ENCODE measurements around the gene TSPYL1. TPM values are rescaled to one million over a fixed set of nuclear protein-coding genes. Genes with fewer than 3 reads are reported as not detected.
"Not testable (repeated sequence)": the region's sequence is repeated elsewhere in the genome, so short reads cannot be mapped to it uniquely, and the experiment has no call there.

Gene TSPYL1
- total RNA-seq, result 134 TPM

DNA sequence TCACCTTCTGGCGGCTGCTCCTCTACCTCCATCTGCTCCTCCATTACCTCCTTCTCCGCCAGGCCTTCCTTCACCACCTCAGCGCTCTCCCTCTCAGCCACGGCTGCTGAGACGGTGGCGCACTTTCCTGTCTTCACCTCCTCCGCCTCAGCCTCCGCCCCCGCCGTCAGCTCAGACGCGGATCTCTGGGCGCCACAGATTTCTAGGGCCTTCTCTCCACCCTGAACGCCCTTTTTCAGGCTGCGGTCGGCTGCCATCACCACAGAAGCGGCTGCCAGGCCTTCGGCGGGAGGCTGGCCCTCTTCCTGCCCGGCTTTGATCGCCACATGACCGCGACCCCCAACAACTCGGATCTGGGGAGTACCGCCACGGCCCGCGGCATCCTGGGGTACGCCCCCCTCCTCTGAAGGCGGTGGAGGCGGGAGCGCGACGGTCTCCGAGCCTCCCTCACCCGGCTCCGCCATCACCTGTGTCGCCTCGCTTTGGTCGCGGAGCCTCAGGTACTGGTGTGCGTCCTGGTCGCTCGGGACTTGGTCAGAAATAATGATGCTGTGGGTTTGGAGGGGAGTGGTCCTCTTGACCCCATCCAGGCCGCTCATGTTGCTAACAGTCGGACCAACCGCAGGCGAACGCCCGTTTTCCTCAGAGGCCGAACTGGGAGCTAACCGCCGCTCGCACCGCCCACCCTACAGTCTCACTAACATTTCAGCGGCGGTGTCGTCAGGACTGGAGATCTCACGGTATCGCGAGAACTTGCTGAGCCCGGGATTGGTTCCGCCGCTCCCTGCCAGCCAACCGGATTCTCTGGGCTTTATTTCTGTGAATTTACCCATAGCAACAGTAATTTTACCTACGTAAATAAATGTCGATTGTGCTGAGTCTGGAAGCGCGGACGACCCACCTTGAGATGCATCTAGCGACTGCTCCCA, at the start of gene TSPYL1:
Gene TSPYL1, minus strand, starts transcription at position 699 of the 929 bp plus-strand sequence. Its CDS starts 100 bp downstream, at position 599.
- peak; percentile 98 for DNase-seq (ENCODE audit: low spot score)

DNA sequence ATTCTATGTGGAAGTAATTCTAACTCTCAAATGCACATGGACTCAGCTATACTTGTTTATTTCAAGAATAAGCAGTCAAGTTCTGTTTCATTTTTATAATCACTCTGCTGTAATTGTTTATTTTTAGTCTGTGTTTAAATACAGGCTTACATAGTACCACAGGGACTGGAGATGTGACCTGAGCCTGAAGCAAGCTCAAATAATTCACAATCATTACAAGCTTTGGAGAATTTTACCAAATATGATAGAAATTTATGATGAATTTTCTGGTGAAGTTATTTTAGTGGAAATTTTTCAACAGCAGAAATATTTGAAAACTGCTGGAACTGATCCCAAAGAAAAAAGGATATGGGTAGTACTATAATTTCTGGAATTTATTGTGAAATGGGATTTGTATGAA, 49.4 kb upstream of the TSPYL1 start:
- DNase-seq (ENCODE audit: low spot score), result no peak

DNA sequence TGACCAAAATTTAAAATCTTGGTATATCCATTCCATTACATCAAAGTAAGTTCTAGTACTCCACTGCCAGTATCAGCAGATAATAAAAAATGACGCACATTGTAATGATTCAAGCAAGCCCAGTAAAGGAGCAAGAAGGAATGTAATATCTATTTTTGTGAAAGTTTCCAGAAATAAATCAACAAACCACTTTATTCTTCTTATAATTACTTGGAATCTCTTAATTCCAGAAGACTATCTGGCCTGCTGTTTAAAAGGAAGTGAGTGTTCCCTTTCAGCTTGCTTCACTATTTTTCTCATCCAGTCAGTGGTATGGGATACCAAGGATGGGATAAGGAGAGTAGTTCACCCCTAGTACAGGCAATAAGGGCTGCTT, 48.8 kb upstream of the TSPYL1 start:
- DNase-seq (ENCODE audit: low spot score), result no peak

DNA sequence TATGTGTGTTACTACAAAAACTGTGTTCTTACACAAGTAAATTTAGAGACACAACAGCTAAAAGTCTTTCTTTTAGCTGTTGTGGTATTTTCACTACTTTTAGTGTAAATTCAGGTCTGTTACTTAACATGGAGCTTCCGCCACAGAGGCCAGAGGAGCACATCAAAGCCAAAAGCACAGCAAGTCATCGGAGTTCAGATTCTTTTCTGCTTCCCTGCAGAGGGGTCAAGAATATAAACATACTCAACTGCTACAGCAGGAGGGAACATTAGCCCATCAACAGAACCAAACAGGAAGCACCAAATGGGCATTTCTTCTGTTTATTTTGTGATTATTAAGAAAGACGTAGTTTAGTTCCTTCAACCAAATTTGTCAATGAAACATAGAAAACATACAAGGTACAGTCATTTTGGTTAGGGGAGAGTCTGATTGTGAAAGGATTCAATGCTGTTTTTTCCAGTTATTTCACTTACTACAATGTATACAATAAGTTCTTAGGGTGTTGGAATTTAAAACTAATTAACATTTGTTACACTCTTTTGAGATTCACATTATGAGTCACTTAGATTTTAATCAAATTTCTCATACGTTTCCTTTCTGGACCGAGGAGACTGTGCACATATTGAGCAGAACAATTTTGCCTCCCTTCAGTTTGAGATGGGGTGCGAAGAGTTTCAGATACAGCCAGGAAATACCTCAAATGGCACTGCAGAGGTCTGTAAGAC, 48.2 kb upstream of the TSPYL1 start:
- DNase-seq (ENCODE audit: low spot score), result no peak

DNA sequence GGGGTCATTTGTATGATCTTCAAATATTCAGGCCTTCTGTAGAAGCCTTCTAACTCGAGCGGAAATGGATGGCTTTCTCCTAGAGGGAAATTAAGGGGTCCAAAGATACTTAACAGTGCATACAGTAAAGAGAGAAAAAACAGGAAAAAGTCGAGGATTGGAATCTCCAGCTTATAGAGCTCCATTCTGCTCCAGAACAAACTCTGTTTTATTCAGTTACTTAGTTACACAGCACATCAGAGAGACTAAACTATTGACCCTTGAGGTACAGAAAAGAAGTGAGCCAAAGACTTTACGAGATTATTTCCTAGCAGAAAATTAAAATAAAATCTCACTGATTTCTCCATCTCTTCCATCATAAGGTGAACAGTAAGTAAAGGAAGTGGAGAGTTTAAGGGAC, 47.3 kb upstream of the TSPYL1 start:
- no peak for DNase-seq (ENCODE audit: low spot score)

DNA sequence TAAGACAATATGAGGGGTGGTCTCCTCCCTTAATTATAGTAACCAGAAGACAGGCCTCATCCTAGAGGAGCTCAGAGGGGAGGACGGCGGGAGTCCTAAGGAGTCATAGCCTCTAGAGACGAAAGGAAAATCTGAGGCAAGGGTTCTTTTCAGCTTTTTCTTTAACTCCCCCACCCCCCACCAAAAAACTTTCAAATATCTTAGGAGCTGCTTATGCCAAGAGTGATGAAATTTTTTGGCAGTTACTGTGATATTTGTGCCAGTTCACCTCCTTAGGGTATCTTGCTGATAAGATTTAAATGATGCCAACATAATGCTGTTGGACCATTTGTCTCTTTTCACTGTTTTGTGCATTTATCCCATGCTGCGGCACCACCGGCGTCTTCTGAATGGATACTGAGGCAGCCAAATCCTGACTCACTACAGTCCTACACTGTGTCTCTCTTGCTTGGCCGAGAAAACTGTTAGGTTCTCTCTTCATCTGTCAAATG, 46.5 kb upstream of the TSPYL1 start:
- no peak for DNase-seq (ENCODE audit: low spot score)

DNA sequence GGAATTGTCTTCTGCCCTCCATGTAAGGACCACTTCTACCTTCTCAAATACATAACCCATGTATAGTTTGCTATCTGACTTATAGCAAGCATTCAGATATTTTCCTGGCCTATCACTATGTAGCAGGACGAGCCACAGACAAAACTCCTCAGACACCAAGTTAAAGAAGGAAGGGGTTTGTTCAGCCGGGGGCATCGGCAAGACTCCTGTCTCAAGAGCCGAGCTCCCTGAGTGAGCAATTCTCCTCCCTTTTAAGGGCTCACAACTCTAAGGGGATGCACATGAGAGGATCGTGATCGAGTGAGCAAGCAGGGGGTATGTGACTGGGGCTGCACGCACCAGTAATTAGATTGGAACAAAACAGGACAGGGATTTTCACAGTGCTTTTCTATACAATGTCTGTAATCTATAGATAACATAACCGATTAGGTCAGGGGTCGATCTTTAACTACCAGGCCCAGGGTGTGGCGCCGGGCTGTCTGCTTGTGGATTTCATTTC, 46.0 kb upstream of the TSPYL1 start:
- DNase-seq (ENCODE audit: low spot score), result not testable (repeated sequence)

DNA sequence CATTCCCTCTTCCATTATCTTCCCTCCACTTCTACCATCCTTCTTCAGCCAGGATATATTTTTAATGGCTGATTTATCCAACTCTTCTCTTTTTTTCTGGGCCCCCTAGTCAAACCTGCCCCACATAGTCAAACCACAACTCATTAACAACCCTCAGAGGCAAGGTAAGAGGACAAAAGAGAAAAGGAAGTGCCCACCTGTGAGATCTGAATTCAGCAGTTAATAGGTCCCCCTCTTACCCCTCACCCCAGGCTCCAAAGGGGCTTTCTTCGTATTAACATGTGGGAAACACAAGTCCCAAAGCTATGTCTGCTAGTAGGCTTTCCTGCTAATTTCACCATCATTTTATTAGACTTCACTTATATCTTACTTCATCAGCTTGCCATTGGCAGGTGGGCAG, 44.1 kb upstream of the TSPYL1 start:
- no peak for DNase-seq (ENCODE audit: low spot score)

DNA sequence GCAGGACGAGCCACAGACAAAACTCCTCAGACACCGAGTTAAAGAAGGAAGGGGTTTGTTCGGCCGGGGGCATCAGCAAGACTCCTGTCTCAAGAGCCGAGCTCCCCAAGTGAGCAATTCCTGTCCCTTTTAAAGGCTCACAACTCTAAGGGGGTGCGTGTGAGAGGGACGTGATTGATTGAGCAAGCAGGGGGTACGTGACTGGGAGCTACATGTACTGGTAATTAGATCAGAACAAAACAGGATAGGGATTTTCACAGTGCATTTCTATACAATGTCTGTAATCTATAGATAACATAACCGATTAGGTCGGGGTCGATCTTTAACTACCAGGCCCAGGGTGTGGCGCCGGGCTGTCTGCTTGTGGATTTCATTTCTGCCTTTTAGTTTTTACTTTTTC, 42.2 kb upstream of the TSPYL1 start:
- DNase-seq (ENCODE audit: low spot score), result not testable (repeated sequence)

DNA sequence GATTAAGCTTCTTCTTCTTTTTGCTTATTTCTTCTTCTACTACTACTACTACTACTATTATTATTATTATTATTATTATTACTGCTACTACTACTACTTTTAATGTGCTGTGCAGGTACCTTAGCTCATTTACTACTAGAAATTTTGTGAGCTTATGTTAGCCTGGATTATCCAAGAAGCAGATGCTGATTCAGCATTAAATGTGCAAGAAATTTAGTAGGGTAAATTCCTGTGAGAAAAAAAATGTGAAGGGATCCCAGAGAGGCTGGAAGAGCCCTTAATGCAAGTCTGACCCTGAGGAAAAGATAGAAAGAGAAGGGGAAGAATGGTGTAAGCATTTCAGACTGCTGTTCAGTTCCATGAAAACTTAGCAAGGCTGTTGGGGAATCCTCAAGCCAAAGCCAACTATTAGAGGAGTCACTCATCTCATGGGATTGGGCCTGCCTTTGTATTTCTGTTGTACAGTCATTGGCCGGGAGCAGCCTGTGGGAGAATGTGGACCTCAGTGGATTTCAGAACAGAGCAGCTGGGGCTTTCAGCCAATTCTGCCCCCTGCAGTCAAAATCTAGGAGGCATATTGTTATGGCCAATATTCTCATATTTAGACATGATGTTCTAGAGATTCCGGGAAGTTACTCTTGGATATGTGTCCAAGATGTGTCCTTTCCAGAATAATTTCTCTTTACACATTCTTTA, 37.2 kb upstream of the TSPYL1 start:
- DNase-seq (ENCODE audit: low spot score), result no peak

DNA sequence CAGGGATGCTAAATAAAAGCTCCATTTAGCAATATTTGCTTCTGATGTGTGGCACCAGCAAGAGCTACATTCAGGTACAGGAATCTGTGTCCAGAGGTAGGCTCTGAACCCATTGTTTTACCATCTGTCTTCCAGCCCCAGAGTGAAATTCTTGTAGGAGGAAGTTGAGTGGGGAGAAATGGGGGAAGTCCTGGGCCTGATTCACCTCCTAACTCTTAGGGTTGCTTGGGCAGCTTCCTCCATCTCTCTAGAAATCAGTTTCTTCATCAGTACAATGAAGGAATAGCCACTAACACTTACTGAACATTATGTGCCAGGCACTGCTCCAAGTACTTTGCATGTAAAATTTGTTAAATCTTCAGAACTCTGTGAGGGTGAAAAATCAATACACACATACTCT, 35.1 kb upstream of the TSPYL1 start:
- DNase-seq (ENCODE audit: low spot score), result no peak

DNA sequence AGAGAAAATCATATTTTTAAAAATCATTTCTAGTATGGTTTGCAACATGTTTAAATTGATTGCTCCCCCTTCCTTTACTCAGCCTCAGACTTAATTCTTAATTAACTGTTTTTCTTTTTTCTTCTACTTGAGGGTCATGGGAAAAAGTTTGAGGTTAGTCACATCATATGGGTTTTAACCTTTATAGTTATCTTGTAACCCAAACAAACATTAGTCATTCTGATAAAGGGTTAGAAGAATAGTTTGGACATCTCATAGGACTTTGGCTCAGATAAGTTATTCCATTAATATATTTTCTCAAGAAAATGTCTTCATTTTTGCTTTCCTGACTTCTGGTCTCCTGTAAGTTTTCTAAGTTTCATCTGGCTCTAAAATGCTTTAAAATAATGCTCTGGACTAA, 34.5 kb upstream of the TSPYL1 start:
- no peak for DNase-seq (ENCODE audit: low spot score)

DNA sequence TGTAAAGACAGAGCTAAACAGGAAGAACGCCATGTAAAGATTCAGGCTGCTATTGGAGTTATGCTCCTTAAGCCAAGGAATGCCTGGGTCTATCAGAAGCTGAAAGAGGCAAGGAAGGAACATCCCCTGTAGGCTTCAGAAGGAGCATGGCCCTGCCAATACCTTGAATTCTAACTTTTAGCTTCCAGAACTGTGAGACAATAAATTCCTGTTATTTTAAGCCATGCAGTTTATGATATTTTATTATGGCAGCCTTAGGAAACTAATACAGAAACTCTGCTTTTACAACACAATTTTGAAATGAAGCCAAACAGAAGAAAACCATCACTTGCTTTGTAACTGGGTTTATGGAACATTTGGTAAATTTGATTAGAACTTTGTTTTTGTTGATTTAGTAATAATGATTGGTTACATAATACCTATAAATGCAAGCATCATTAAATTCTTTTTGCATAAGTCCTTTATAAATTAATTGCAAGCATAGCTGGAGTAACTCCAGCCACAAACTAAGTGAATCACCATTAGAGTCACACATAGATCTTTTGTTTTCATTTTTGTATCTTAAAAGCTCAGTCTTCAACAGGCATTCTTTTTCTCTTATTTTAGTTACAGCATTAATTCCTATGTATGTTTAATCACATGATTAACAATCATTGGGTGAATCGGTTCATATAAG, 33.5 kb upstream of the TSPYL1 start:
- DNase-seq (ENCODE audit: low spot score), result no peak

DNA sequence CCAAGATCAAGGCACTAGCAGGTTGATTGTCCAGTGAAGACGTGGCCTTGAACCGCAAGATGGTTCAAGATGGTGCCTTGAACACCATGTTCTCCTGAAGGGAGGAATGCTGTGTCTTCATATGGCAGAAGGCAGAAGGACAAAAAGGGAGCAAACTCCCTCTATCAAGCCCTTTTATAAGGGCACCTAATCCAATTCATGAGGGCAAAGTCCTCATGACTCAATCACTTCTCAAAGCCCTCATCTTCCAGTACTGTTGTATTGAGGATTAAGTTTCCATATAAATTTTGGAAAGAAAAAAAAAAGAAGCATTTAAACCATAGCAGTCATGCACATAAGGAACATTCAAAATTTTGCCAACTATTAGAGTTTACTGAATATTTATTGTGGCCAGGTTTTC, 29.9 kb upstream of the TSPYL1 start:
- no peak for DNase-seq (ENCODE audit: low spot score)

DNA sequence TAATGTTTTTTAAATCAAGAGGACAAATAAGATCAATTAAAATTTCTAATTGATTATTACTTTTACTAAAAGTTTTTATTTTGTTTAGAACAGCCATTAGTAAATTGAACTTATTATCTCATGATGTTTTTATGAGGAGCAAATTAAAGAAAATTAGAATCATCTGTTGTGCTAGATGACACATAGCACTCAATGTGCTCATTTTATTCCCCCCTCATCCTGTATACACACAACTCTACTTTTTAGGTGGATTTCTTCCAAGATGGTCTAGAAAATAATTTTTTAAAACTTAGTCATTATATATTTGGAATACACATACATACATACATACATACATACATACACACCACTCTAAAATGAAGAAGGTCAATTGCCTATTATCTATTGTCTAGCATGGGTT, 29.3 kb upstream of the TSPYL1 start:
- no peak for DNase-seq (ENCODE audit: low spot score)

DNA sequence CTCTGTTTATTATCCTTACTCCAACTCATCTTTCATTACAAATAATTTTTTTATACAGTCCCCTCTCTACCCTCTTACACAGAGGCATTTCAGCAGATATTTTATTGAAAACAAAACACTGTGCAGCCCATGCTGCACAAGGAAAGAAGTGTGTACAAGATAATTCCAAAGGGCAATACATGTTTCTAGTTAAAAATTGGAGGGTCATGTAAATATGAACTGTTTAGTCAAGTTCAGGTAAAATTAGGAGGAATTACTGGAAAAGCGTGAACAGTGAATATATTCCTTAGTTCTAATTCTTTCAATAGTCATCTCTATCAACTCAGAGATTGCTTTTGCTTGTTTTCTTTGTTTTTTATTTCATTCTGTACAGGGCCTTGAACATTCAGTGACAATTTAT, 27.9 kb upstream of the TSPYL1 start:
- no peak for DNase-seq (ENCODE audit: low spot score)

DNA sequence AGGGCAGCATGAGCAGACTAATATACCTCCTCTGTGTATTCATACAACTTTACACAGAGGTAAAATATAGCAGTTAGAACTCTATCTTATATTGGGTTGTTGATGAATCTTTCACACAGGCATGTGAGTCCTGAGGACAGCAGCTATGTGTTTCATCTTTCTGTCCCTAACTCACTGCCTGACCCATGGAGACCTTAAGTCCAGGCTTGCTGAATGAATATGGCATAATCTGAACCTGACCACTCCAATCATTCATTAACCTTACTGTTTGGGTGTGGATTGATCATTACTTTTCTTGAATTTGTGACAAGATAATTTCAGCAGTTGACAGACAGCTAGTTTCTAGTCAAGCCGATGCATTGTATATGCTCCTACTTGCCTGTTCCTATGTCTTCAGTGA, 27.3 kb upstream of the TSPYL1 start:
- no peak for DNase-seq (ENCODE audit: low spot score)

DNA sequence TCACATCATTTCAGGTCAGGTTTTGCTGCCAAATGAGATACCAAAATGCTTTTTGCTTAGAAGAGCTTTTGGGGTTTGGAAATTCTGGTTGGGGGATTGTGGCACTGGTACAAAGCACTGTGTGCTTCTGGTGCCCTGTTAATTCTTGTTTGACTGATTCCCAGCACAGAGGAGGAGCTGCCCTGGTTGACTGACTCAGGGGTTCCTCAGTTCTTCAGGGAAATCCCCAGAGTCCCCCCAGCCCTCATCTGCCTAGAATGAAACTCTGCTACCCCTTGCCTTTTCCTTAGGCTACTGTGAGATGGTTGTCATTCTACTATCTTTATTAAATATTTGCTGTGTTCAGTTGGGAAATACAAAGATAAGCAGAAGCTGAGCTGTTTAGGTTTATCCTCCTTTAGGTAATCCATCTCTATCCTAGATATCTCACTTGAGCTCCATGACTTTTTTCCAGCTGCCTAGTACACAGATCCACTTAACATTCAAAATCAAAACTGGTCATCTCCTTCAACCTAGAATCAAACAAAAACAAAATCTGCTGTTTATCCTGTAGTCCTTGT, 24.9 kb upstream of the TSPYL1 start:
- DNase-seq (ENCODE audit: low spot score), result no peak

DNA sequence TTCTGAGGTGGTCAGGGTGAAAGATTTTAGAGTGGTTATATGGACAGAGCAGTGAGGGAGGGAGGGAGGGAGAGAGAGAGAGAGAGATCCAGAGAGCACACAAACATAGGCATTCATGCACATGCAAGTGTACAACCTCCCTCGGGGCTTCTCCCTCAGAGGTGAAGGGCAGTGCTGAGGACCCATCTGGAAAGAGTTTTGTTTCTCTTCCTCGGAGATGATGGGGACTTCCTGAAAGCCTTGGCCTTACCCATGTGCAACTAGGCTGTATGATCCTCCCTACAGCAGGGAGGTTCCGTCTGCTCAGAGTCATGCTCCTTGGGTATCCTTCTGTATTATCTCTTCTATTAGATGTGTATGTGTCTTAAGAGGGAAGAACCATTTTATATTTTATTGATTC, 21.4 kb upstream of the TSPYL1 start:
- no peak for DNase-seq (ENCODE audit: low spot score)

DNA sequence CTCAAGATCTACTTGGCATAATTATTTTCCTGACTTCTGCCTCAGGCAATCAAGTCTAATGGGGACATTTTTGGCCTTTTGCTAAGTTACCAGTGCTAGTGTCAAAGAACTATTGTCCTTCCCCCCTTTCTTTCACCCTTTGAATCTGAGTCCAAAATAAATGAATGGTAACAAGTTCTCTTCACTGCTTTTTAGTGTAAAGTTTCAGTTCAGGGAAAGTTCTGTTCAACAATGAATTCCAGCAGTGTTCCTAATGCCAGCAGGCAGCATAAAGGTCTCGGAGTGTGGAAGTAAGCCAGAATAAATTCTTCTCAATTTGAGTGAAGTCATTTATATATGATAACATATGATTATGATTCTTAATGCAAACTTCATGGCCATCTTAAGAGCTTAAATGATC, 20.8 kb upstream of the TSPYL1 start:
- no peak for DNase-seq (ENCODE audit: low spot score)

DNA sequence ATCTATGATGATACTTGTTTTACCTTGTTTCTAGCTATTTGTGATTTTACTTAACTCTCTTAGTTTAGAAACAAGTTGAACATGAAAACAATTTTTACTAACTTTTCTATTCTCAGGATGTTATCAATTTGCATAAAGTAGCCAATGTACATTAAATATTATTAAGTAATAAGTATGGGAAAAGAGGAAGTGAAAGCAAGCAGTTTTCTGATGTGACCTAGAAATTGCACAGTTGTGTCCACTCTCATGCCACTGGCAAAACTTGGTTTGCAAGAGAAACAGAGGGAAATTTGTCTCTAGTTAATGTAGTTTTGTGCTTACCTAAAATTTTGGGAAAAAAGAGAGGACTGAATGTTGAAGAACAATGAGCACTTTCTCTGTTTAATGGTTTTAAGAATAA, 19.2 kb upstream of the TSPYL1 start:
- no peak for DNase-seq (ENCODE audit: low spot score)
